Hematopoietic multipotent progenitor cell (in vitro differentiated cells): ENCODE measurements around the gene NALCN. TPM values are rescaled to one million over a fixed set of nuclear protein-coding genes. Genes with fewer than 3 reads are reported as not detected.
"Not testable (repeated sequence)": the region's sequence is repeated elsewhere in the genome, so short reads cannot be mapped to it uniquely, and the experiment has no call there.

Experiments used
- DNase-seq, 3 donors: peaks; one replicate each; pipeline ENCODE4 v3.0.0-alpha.2; 2011 to 2015; ENCODE audit warnings: low read depth in 2 of 3, low spot score in 2 of 3
- total RNA-seq: library from RNA; depleted of rRNA; stranded (reverse); fragments of >200 nt; gene quantifications from one replicate; pipeline ENCODE4 v1.2.3, GENCODE V29; 2012

The NALCN gene
- total RNA-seq, 1 donor: not detected

DNA sequence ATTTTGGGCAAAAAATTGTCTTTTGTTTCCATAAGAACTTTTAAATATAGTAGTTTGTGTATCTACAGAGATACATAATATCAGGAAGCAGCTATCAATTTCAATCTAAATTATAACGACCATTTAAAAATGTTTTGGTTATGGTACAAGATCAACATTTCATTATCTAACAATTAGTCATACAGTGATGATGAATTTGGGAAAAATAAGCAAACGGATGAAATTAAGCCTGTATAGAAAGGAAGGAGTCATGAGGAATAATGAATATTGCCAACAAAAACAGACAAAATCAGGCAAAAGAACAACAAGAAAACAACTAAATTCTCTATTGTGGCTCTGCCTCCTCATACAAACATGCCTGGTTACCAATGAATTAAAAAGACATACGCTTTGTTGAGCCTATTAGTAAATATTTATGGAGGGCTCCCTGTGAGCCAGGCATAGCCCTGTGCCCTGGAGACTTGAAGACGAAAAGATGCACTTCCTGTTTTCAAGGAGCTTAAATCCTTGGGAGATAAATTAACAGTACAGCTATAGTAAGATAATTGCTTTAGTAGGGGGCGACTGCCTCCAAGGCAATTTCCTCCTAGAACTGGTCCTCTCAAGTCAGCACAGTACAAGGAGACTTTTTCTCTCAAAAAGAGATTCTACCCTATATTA, 73.0 kb downstream of the NALCN start:
- no peak for DNase-seq

DNA sequence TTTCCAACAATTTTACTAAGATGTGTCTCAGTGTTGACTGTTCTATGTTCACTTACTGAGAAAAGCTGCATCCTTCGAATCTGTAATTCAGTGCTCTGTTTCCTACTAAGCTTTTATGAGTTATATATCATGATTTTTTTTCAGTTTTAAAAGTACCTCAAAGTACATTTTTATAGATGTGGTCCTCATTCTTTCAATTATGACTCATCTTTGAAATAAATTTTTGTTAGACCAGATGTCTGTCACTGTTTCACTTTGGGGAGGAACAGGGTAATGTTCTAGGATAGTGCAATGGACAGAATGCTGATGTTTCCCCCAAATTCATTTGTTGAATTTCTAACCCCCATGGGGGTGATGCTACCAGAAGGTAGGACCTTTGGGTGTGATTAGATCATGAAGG, 74.8 kb downstream of the NALCN start:
- DNase-seq: no peak

DNA sequence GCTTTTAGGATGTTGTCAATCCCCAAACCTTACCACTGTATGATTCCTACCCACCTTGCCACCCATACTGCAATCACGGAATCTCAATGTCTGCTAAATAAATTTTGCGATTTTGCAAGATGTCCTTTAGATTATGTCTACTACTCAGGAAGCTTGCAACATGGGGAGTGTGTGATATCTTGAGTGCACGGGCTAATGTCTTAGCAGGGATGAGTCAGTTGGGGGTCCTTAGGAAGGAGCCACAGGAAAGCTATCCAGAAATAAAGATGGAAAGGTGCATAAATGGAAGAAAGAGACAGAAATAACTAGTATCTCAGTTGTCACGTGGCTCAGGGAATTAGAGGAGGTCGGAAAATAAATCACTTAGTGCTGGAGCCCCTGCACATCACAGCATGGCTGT, 77.1 kb downstream of the NALCN start:
- DNase-seq: no peak

DNA sequence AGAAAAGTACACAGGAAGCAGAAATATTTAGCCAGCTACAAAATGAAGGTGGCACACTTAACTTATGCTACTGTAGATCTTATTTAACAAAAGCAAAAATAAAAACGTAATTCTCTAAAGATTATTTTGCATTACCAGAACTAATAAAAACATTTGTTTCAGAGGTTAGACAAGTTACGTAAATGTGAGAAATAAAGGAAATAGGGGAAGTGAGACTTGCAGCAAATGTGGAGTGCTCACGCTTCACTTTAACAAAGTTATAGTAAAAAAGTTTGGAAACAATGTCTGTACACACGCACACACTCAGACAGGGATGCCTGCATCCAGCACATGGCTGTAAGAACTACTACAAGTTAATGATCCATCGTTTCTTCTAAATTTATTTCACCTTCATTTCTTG, 83.7 kb downstream of the NALCN start:
- DNase-seq: no peak

DNA sequence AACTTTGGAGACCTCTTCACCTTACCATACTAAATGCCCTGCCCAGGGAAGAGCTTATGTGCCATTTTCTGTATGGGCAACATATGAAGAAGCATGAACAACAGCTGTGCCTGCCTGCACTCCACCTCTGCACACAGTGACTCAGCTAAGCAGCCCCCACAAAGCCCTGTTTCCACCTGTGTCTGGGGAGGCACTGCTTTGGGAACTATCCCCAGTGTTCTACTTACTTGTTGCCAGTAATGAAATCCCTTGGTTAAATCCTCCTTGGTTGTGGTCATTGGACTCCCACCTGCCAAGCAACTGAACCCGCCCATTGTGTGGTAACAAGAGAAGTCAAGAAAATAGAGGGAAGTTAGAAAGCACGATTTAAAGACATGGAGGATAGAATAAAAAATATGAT, 84.6 kb downstream of the NALCN start:
- no peak for DNase-seq

DNA sequence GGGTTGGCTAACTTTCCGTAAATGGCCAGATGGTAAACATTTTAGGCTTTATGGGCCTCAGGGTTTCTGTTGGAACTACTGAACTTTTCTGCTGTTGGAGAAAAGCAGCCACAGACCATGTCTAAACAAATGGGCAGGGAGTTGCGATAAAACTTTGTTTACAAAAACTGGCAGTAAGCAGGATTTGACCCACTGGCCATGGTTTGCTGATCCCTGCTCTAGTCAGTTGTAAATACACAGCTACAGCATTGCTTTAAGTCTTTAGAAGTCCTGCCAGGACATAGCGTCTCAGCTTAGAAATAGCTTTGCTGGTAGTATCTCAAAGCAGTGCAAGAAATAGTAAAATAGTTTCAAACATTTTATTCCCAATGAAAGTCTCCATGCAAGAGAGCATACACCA, 88.4 kb downstream of the NALCN start:
- no peak for DNase-seq

DNA sequence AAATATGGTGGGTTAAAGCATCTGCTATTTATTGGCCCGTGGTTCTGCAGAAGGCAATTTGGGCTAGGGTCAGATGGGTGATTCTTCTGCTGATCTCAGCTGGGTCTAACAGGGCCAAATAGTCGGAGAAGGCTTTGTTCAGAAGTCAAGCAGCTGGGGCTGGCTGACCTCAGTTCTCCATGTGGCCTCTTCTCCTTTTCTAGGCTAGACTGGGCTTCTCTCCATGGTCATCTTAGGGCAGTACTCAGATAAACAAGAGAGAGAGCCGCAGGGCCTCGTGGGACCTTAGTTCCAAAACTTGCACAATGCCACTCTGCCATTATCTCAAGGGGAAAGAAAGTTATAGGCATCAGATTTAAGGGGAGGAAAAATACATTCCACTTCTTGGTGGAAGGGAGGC, 89.6 kb downstream of the NALCN start:
- no peak for DNase-seq

DNA sequence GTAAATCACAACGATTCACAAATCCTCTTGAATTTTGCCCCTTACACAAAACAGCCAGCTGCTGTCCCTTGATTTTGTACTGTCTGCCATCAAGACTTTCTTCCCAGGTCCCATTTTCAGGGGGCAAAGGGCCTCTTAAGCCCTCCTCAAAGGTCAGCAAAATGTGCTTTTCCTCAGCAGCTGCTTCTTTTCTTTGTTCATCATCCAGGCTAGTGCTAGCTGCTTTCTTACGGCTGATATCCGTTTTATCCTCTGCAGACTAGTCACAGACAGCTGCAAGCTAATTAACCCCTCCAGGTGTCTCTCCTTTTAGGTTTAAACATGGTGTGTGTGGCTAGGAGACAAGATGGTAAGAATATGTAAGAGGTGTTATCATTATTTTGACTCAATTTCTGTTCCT, 90.9 kb downstream of the NALCN start:
- DNase-seq: no peak

DNA sequence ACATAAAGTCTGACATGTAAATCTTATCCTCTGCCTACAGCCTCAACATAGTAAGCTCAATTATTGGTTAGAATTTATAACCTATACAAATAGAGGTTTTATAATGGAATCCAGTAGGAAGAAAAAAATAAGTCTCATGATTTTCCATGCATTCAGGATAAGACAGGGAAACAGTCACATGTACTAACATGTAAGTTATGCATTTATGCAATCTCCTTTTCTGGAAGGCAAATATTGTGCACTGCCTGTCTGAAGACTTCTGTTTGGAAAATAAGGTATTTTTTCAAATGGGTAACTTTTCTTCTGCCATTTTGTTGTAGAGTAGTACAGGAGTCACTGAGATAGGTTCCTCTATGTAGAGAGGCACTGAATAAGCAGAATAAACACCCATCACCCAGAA, 92.7 kb downstream of the NALCN start:
- no peak for DNase-seq

DNA sequence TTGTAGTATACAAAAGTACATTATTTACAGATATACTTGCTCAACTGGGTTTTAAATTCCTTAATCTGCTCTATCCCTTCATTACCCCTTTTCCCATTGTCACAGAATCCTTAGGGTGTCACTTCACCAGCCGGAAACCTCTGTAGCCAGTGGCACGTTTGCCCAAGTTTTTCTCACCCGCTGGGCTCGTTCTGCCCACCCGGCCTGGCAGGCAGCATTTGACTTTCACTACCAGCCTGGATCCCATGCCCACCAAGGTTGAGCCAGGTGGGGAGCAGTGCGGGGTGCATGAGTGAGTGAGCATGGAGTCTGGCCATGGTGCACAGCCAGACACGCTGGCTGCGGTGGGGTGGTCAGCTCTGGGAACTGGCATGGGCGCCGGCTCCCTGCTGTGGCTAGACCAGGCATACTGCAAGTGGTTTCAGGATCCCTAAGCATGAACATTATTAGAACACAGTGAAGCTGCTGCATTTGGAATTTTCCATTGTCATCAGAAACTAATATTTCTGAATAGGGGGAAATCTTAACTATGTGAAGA, 98.3 kb downstream of the NALCN start:
- no peak for DNase-seq

DNA sequence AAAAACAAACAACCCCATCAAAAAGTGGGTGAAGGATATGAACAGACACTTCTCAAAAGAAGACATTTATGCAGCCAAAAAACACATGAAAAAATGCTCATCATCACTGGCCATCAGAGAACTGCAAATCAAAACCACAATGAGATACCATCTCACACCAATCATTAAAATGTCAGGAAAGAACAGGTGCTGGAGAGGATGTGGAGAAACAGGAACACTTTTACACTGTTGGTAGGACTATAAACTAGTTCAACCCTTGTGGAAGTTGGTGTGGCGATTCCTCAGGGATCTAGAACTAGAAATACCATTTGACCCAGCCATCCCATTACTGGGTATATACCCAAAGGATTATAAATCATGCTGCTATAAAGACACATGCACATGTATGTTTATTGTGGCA, 102.8 kb downstream of the NALCN start:
- not testable (repeated sequence) for DNase-seq

DNA sequence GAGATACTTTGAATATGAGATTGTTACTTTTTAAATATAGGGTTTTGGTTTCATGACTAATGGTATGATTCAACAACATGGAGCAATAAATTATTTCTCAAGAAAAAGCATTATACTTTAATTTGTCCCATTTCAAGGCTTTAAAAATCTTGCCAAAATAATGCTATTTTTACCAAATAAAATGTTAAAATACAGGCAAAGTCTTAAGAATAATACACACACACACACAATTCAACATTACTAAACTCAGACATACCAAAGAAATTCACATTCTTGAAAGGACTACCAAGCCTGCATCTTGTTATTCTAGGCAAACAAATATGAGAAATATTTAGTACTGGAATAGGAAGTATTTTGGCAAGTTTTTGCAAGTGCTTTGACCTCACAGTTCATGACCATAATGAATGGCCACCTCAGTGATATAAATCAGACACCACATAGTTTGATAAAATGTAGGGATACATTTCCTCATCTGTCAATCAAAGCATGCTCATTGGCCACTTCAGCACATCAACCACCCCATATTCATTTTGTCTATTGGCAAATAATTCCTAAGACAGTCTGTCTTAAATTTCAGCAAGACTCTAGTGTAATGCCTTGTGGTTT, 107.2 kb downstream of the NALCN start:
- DNase-seq: no peak

DNA sequence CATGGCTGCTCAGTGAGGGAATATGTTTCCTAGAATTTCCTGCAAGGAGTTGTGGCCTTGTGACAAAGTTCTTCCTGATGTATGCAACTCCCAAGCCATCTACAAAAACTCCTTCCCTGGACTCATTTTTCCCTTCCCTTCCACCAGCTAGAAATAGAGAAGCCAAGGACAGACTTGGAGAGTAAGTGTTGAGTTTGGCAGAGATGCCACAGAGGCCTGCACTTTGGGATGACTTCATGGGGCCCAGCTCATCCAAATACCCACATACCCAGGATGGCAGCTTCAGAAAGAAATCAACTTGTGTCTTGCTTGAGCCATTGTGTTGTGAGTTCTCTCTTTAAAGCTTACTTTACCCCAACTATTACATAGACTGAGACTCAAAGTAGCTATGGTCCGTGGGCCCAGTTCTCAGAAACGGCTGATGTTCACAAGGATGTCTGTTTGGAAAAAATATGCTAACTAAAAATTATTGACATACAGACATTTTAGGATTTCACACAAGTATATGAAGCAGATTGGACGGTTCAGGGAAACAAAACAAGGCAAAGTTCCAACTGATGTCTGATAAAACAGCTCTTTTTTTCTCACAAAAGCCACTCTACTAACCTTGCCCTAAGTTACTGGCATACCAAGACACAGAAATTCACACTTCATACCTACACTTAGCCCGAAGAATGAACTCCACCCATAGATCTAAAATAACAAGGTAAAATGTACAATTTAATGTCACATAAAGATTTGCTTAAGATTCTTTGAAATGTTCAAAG, 107.9 kb downstream of the NALCN start:
- DNase-seq: no peak

DNA sequence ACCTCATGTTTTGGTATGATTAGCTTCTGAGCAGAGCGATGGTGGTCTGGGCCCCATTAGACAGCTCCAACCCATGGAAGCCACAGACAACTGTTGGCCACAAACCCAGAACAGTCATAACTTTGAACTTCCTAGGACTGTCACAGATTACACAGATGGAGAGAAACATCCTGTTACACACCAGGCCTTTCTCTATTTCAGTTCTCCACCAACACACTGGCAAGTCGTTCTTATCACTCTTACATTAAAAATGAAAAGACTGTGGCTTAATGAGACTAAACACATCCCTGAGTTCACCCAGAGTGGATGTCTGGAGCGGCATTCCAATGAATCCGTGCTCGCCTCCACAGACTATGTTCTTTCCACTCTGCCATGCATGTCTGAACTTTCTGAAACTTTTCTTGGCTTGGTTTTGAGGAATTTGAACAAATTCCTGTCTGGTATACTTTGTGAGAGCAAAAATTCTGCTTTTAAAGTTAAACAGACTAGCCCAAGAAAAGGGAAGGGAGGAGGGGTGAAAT, 109.1 kb downstream of the NALCN start:
- no peak for DNase-seq

DNA sequence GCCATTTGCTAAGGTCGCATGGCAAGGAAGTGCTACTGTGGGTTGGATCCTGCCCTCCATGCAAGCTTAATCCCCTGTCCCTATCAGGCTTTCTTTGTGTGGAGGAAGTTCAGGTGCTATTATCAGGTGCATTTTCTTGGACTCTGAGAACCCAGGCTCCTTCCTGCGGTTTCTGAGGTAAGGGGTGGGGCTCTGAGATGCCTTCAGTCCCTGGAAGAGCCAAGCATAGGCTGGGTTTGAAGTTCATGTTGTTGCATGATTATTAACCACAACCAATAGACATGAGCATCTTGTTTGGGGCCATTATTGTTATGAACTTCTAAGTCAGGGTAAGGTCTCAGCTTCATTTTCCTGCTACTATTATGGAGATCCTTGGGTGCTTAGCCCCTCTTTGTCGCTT, 109.5 kb downstream of the NALCN start:
- DNase-seq: no peak

DNA sequence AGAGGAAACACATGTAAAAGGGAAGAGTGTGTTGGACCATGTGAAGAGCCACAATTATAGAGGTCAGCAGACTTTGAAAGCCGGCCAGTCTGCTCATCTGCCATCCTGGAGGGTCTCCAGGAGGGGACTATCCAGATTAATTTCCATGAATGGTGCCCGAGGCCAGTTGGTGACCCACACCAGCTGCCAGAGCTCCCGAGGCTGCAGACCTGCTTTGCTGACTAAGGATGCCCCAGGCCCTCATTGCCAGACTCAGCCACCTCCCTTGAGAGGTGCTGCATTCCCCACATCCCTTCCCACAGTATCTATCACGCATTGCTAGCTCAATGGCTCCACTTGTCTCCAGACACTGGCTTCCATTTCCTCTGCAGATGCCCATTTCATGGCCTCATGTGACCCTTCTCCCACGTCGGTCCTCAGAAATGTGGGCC, 110.3 kb downstream of the NALCN start:
- no peak for DNase-seq

DNA sequence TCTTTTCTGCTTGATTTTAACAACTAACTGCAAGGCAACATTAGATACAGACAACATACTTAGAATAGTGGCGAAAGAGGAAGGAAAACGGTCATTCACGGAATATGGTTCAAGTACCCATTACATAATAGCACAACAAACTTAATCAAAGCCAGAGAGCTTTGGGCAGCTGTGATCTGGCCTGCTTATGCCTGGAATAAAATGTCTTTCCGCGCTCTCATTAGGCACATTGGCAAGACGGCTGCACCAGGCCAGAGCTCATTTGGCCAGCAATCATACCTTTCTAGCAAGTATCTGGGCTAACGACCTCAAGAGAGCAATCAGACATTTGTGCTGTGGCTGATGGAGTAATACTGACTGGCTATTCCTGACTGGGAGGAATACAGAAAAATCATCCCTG, 112.8 kb downstream of the NALCN start:
- no peak for DNase-seq

DNA sequence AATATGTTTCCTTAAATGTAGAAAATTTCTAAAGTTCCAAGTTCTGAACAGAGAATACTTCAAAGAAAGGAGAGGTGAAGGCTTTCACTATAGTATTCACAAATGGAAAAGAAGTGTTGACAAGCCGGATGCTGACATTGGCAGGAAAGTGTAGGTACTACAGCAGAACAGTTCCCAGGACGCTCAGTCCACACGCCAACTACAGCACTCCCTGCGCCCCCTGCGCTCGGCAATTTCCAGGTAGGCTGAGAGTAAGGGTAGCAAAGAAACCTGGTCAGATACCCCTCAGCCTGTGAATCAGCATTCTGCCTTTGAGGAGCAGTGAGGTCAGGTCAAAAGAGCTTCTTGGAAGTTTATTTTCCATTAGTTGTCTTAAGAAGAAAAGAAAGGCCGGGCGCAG, 115.3 kb downstream of the NALCN start:
- no peak for DNase-seq

DNA sequence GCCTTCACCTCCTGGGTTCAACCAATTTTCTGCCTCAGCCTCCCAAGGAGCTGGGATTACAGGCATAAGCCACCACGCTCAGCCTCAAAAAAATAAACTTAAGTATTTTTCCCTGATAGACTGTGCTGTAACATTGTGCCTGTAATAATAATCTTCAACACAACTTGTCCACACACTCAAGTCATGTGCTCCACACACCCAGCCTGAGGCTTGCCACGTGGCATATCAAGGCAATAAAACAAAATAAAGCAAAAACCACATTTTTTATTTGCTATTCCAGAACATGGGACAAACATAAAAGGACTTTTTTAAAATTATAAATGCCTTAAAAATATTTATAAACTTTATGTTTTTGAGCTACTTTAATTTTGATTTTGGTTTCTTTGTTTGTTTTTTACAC, 115.8 kb downstream of the NALCN start:
- no peak for DNase-seq

DNA sequence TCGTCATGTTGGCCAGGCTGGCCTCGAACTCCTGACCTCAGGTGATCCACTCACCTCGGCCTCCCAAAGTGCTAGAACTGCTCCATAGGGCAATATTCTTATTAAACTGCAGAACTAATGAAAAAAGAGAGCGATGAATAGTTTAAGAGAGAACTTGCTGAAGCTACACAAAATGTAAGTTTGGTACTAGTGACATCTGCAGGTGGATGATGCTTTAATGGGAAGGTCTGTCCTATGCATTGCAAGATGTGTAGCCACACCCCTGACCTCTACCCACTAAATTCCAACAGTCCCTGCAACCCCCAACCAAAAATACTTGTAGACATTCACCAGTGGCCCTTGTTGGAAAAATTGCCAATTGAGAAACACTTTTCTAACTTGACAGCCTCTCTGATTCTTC, 117.8 kb downstream of the NALCN start:
- DNase-seq: no peak

DNA sequence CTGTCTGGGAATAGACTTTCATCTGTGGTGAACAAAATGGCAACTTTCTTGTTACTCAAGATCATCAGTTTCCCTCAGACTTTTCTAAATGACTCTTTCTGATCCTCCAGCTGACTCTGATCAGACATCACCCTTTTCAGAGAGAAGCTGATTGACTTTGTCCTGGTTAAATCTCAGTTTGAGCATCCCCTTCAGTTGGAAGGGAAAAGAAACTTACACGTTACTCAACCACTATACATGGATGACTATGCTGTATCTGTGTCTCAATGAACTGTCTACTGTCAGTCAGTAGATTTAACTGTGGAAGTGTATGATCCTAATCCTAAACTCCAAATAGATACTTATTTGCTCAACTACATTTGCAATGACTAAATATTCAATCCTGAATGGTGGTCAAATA, 118.5 kb downstream of the NALCN start:
- no peak for DNase-seq

DNA sequence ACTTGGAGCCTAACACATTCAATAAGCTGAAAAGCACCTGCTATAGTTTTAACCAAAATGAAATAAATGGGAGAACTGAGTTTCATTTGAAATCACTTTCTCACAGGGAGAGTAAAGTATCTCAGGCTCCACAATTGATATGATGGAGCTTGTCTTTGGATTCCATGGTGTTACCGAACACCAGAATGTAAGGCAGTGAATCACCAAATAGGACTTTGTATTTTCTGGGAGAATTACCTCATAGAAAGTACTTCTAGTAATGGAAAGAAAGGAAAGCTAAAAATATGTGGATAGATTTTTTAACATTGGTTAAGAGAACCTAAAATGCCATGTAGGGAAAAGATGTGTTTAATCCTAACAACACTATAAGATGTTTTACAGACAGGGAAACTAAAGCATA, 123.6 kb downstream of the NALCN start:
- DNase-seq: no peak
